H9 (cell line): ENCODE data around the gene ELMO2. TPM values are rescaled to one million over a fixed set of nuclear protein-coding genes. Genes with fewer than 3 reads are reported as not detected.

Experiments used
- DNase-seq: peaks from one replicate; pipeline ENCODE4 v3.0.0-alpha.2; 2017
- H2AFZ ChIP-seq: one replicate; pipeline ENCODE4 v1.6.1; 2013; ENCODE audit warnings: mild to moderate bottlenecking, low read length, control low read depth, moderate library complexity
- H2AK5ac ChIP-seq: 2 replicates; pipeline ENCODE4 v1.6.1; 2013; ENCODE audit warnings: low read length, control low read depth, mixed read lengths; ENCODE audit not compliant: insufficient read length
- H2BK120ac ChIP-seq: one replicate; pipeline ENCODE4 v1.6.1; 2013; ENCODE audit warnings: low read depth, mild to moderate bottlenecking, low read length, control low read depth, inconsistent platforms; ENCODE audit not compliant: poor library complexity, severe bottlenecking
- H2BK12ac ChIP-seq: 2 replicates; pipeline ENCODE4 v1.6.1; 2013; ENCODE audit warnings: low read length, control low read depth, mixed read lengths, low read depth; ENCODE audit not compliant: insufficient read length
- H2BK15ac ChIP-seq: 2 replicates; pipeline ENCODE4 v1.6.1; 2013; ENCODE audit warnings: low read depth, low read length, control low read depth
- H2BK20ac ChIP-seq: one replicate; pipeline ENCODE4 v1.6.1; 2013; ENCODE audit warnings: low read depth, mild to moderate bottlenecking, low read length, control low read depth, inconsistent platforms; ENCODE audit not compliant: poor library complexity, severe bottlenecking
- H2BK5ac ChIP-seq: 2 replicates; pipeline ENCODE4 v1.6.1; 2013; ENCODE audit warnings: low read length, control low read depth, mixed read lengths; ENCODE audit not compliant: insufficient read length
- H3K14ac ChIP-seq: 2 replicates; pipeline ENCODE4 v1.6.1; 2013; ENCODE audit warnings: low read length, control low read depth; ENCODE audit not compliant: insufficient read depth
- H3K18ac ChIP-seq: 2 replicates; pipeline ENCODE4 v1.6.1; 2013; ENCODE audit warnings: low read depth, mild to moderate bottlenecking, mixed read lengths, low read length, control low read depth; ENCODE audit not compliant: insufficient read length
- H3K23ac ChIP-seq: 2 replicates; pipeline ENCODE4 v1.6.1; 2013; ENCODE audit warnings: low read length, control low read depth, mixed read lengths, low read depth; ENCODE audit not compliant: insufficient read length
- H3K23me2 ChIP-seq: 2 replicates; pipeline ENCODE4 v1.6.1; 2013; ENCODE audit warnings: low read depth, mild to moderate bottlenecking, mixed read lengths, low read length, control low read depth; ENCODE audit not compliant: insufficient read length, poor library complexity, severe bottlenecking
- H3K27ac ChIP-seq: 2 replicates; pipeline ENCODE4 v1.5.1; 2013; ENCODE audit warnings: low read length, control low read depth, mixed read lengths, low read depth; ENCODE audit not compliant: insufficient read length
- H3K27me3 ChIP-seq: 2 replicates; pipeline ENCODE4 v1.6.1; 2013; ENCODE audit warnings: low read length, control low read depth, inconsistent platforms; ENCODE audit not compliant: insufficient read depth
- H3K4ac ChIP-seq: 2 replicates; pipeline ENCODE4 v1.6.1; 2013; ENCODE audit warnings: low read depth, mild to moderate bottlenecking, control low read depth, inconsistent platforms, low read length, moderate library complexity
- H3K4me1 ChIP-seq: 2 replicates; pipeline ENCODE4 v1.6.1; 2013; ENCODE audit warnings: low read length, control low read depth, inconsistent platforms; ENCODE audit not compliant: insufficient read depth
- H3K4me2 ChIP-seq: 2 replicates; pipeline ENCODE4 v1.6.1; 2013; ENCODE audit warnings: low read length, control low read depth, mixed read lengths; ENCODE audit not compliant: insufficient read length, insufficient read depth
- H3K56ac ChIP-seq: 2 replicates; pipeline ENCODE4 v1.6.1; 2013; ENCODE audit warnings: low read depth, mild to moderate bottlenecking, mixed read lengths, low read length, control low read depth; ENCODE audit not compliant: insufficient read length
- H3K79me1 ChIP-seq: 2 replicates; pipeline ENCODE4 v1.6.1; 2013; ENCODE audit warnings: low read depth, mild to moderate bottlenecking, moderate library complexity, low read length, control low read depth, inconsistent platforms; ENCODE audit not compliant: insufficient read depth, poor library complexity, severe bottlenecking
- H3K79me2 ChIP-seq: 2 replicates; pipeline ENCODE4 v1.6.1; 2013; ENCODE audit warnings: low read length, control low read depth, inconsistent platforms; ENCODE audit not compliant: insufficient read depth
- H3K9ac ChIP-seq: 2 replicates; pipeline ENCODE4 v1.6.1; 2013; ENCODE audit warnings: low read length, control low read depth, mixed read lengths; ENCODE audit not compliant: insufficient read length; ENCODE audit errors: extremely low read depth
- H3K9me3 ChIP-seq: one replicate; pipeline ENCODE4 v1.6.1; 2013; ENCODE audit warnings: low read depth, low read length, inconsistent platforms; ENCODE audit not compliant: control insufficient read depth
- H3T11ph ChIP-seq: one replicate; pipeline ENCODE4 v1.6.1; 2013; ENCODE audit warnings: mild to moderate bottlenecking, low read length, control low read depth, inconsistent platforms
- H4K20me1 ChIP-seq: one replicate; pipeline ENCODE4 v1.6.1; 2013; ENCODE audit not compliant: control insufficient read depth, insufficient read length, insufficient read depth
- H4K5ac ChIP-seq: 2 replicates; pipeline ENCODE4 v1.6.1; 2013; ENCODE audit warnings: low read depth, mild to moderate bottlenecking, mixed read lengths, low read length, control low read depth; ENCODE audit not compliant: insufficient read length
- H4K8ac ChIP-seq: replicated peaks from 2 replicates; pipeline ENCODE4 v1.6.1; 2013; ENCODE audit warnings: low read length, control low read depth, mixed read lengths, low read depth; ENCODE audit not compliant: insufficient read length
- H4K91ac ChIP-seq: 2 replicates; pipeline ENCODE4 v1.6.1; 2013; ENCODE audit warnings: low read depth, mild to moderate bottlenecking, moderate library complexity, mixed read lengths, low read length, control low read depth; ENCODE audit not compliant: insufficient read length
- H3K27ac Mint-ChIP-seq, 3 experiments: 2 replicates in 2 of 3; 3 replicates in 1 of 3; pipeline ENCODE4 v1.8.0; 2020 to 2021; ENCODE audit warnings: mixed read lengths in 3 of 3, mild to moderate bottlenecking in 1 of 3, moderate library complexity in 1 of 3
- H3K27me3 Mint-ChIP-seq: 2 replicates; pipeline ENCODE4 v1.8.0; 2021; ENCODE audit warnings: low read depth, mild to moderate bottlenecking, moderate library complexity, mixed read lengths
- H3K36me3 Mint-ChIP-seq, 3 experiments: 2 replicates in 2 of 3; 3 replicates in 1 of 3; pipeline ENCODE4 v1.8.0; 2020 to 2021; ENCODE audit warnings: low read depth in 3 of 3, mixed read lengths in 3 of 3; ENCODE audit not compliant: insufficient read depth in 1 of 3
- H3K4me1 Mint-ChIP-seq, 2 experiments: 2 replicates each; pipeline ENCODE4 v1.8.0; 2020; ENCODE audit warnings: mixed read lengths in 2 of 2
- H3K4me3 Mint-ChIP-seq, 2 experiments: 2 replicates in 1 of 2; 3 replicates in 1 of 2; pipeline ENCODE4 v1.8.0; 2020 to 2021; ENCODE audit warnings: mild to moderate bottlenecking in 2 of 2, mixed read lengths in 2 of 2, moderate library complexity in 1 of 2
- H3K9me3 Mint-ChIP-seq, 2 experiments: 2 replicates in 1 of 2; 3 replicates in 1 of 2; pipeline ENCODE4 v1.8.0; 2020; ENCODE audit warnings: mild to moderate bottlenecking in 2 of 2, mixed read lengths in 2 of 2, moderate library complexity in 1 of 2
- CTCF ChIP-seq: fragments of 200-600 bp; sonication (generic); conservative IDR thresholded peaks from 3 replicates; pipeline ENCODE4 v1.8.0; 2021; ENCODE audit warnings: antibody characterized with exemption, mild to moderate bottlenecking
- WGBS: extraction: QIAGEN DNeasy Blood & Tissue Kit; methylation state at CpG from one replicate; pipeline ENCODE4 v1.1.7; 2013; ENCODE audit warnings: missing lambda C conversion rate, low lambda C conversion rate, mixed read lengths; ENCODE audit not compliant: insufficient read length; ENCODE audit errors: extremely low coverage; 5-methylcytosine and 5-hydroxymethylcytosine counted together
- total RNA-seq: library from RNA; stranded (reverse); gene quantifications from 2 replicates; pipeline ENCODE4 v1.2.1, GENCODE V29; 2021

Gene ELMO2
- total RNA-seq, 1 experiment from 2014 or later, result 32.5 TPM

DNA sequence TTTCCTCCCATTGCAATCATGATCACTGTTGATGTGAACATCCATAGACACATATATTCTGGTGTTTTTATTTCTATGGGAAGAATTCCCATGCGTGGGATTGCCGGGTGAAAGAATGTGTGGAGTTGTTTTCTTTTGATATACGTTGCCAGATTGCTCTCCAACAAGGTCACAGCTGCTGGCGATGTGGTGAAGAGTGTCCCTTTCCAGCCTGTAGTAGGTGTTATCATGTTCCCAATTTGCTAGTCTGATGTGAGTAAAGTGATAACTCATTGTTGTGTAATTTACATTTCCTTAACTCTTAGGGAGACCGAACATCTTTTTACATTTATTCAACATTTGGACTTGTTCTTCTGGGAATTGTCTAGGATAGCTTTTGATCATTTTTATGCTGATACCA, 14.5 kb upstream of the ELMO2 start:
- Histone ChIP-seq H3K56ac (no peak overlapping the region), H3K14ac (no peak overlapping the region), H3K4me1 (peaks cover 5% of the 10 kb centered on the region; the same call in 1 of the 2 replicates), H3K79me1 (no peaks in the 10 kb centered on the region), H2BK120ac (no peak overlapping the region), H4K91ac (no peak overlapping the region), H3K23ac (no peak overlapping the region), H3K79me2 (no peaks in the 10 kb centered on the region), H4K5ac (no peak overlapping the region), H3K9ac (no peak overlapping the region), H2BK20ac (no peak overlapping the region), H2BK12ac (no peak overlapping the region), H3K27me3 (no peaks in the 10 kb centered on the region), H2AK5ac (no peak overlapping the region), H4K8ac (no peak overlapping the region), H2BK5ac (no peak overlapping the region), H3K27ac (no peak overlapping the region), H2BK15ac (no peak overlapping the region), H3K18ac (no peak overlapping the region), H3K9me3 (no peaks in the 10 kb centered on the region), H3K4ac (no peak overlapping the region), H4K20me1 (no peaks in the 10 kb centered on the region), H3K4me2 (no peak overlapping the region), H3K23me2 (no peaks in the 10 kb centered on the region), H3T11ph (no peak overlapping the region), H2AFZ (no peak overlapping the region)
- Mint-ChIP-seq H3K4me1 (peaks cover 20 to 27% of the 10 kb centered on the region in 2 experiments), H3K9me3 (no peaks in the 10 kb centered on the region), H3K4me3 (no peak overlapping the region), H3K27ac (no peak overlapping the region), H3K36me3 (no peaks in the 10 kb centered on the region), H3K27me3 (no peaks in the 10 kb centered on the region)
- TF ChIP-seq CTCF, result no peak
- no CpG with 5 or more reads among the region's 5 CpGs for WGBS
- no peak for DNase-seq
